ENCODE data around the gene AADAT. TPM values are rescaled to one million over a fixed set of nuclear protein-coding genes. Genes with fewer than 3 reads are reported as not detected.

Gene AADAT
- total RNA-seq, 1 donor from 2014 or later: 36.3 TPM

- Mint-ChIP-seq H3K27ac (no peak overlapping the region), H3K27me3 (ENCODE audit: low read depth) (no peaks in the 10 kb centered on the region), H3K36me3 (no peaks in the 10 kb centered on the region), H3K9me3 (no peaks in the 10 kb centered on the region), H3K4me3 (no peak overlapping the region), H3K4me1 (peaks cover 14% of the 10 kb centered on the region)
- no peak for DNase-seq (ENCODE audit: low spot score in 2 of 2, unreplicated experiment in 2 of 2)
- TF ChIP-seq, protein P1, sequence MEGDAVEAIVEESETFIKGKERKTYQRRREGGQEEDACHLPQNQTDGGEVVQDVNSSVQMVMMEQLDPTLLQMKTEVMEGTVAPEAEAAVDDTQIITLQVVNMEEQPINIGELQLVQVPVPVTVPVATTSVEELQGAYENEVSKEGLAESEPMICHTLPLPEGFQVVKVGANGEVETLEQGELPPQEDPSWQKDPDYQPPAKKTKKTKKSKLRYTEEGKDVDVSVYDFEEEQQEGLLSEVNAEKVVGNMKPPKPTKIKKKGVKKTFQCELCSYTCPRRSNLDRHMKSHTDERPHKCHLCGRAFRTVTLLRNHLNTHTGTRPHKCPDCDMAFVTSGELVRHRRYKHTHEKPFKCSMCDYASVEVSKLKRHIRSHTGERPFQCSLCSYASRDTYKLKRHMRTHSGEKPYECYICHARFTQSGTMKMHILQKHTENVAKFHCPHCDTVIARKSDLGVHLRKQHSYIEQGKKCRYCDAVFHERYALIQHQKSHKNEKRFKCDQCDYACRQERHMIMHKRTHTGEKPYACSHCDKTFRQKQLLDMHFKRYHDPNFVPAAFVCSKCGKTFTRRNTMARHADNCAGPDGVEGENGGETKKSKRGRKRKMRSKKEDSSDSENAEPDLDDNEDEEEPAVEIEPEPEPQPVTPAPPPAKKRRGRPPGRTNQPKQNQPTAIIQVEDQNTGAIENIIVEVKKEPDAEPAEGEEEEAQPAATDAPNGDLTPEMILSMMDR (IDR thresholded peaks at IDR 0.05; ENCODE audit: unreplicated experiment): no peak
These were observed 21.8 kb upstream of the AADAT start for GRCh38 chr4:170111546-170111945.

DNA sequence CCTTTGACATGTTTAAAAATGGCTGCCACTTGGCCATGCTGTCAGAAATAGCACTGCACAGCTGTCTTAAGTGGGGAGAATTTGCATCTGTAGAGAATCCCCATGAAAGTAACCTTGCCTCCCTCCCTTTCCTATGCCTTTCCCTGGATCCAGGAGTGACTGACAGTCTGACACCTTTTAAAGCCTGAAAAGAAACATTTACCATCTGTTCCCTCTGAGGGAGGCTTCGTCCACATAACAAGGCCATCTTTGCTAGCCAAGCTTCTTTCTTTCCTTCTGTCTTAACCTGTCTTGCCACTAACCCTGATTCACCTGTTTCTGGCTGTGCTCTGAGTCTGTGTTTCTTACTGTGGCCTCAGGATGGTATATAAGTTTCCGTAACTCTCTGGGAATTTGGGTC is 21.3 kb upstream of the AADAT start:
- Mint-ChIP-seq H3K36me3 (no peaks in the 10 kb centered on the region), H3K27me3 (ENCODE audit: low read depth) (no peaks in the 10 kb centered on the region), H3K27ac (no peak overlapping the region), H3K4me1 (peaks cover 14% of the 10 kb centered on the region), H3K9me3 (no peaks in the 10 kb centered on the region), H3K4me3 (no peak overlapping the region)
- TF ChIP-seq, protein P1 (IDR thresholded peaks at IDR 0.05; ENCODE audit: unreplicated experiment): no peak
- DNase-seq (ENCODE audit: low spot score in 2 of 2, unreplicated experiment in 2 of 2): no peak

- Mint-ChIP-seq H3K36me3 (no peaks in the 10 kb centered on the region), H3K4me3 (no peak overlapping the region), H3K27me3 (ENCODE audit: low read depth) (no peaks in the 10 kb centered on the region), H3K9me3 (no peaks in the 10 kb centered on the region), H3K4me1 (peaks cover 14% of the 10 kb centered on the region), H3K27ac (no peak overlapping the region)
- no peak for DNase-seq (ENCODE audit: low spot score in 2 of 2, unreplicated experiment in 2 of 2)
- TF ChIP-seq, protein P1 (IDR thresholded peaks at IDR 0.05; ENCODE audit: unreplicated experiment): no peak
These were observed 20.5 kb upstream of the AADAT start for GRCh38 chr4:170110285-170110672.

DNA sequence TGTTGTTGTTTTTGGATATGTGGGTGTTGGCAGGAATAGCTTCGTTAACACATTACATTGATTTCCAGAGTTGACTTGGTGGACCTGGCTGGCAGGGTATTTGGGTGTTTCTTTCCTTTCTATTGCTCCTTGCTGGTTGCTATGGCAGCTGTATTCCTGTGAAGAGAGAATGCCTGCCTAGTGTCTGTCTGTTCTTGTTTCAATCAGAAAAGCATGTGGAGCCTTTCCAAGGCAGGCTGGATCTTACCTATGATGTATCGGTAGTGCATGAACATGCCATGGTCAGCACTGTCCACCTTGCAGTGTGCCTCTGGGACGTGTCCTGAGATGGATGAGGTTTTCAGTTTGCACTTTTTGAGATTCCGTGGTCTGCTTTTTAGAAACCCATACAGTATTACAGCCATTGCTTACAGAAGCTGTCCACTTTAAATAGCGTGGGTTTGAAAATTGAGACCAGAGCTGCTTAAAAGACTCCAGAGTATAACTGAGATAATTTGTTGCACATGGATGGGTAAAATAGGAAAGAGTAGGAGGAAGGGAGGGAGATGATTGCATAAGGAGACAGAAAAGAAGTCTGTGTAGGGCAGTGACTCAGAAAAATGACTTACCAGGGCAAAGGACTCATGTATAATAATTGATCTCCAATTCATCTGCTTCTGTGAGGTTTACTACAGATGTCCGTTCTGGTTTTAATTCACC is 20.0 kb upstream of the AADAT start:
- no peaks in the 10 kb centered on the region for H3K27me3 Mint-ChIP-seq (ENCODE audit: low read depth)
- TF ChIP-seq, protein P1 (IDR thresholded peaks at IDR 0.05; ENCODE audit: unreplicated experiment): no peak
- peaks cover 14% of the 10 kb centered on the region for H3K4me1 Mint-ChIP-seq
- no peak overlapping the region for H3K4me3 Mint-ChIP-seq
- no peak for DNase-seq (ENCODE audit: low spot score in 2 of 2, unreplicated experiment in 2 of 2)
- no peaks in the 10 kb centered on the region for H3K9me3 Mint-ChIP-seq
- no peak overlapping the region for H3K27ac Mint-ChIP-seq
- H3K36me3 Mint-ChIP-seq: no peaks in the 10 kb centered on the region

DNA sequence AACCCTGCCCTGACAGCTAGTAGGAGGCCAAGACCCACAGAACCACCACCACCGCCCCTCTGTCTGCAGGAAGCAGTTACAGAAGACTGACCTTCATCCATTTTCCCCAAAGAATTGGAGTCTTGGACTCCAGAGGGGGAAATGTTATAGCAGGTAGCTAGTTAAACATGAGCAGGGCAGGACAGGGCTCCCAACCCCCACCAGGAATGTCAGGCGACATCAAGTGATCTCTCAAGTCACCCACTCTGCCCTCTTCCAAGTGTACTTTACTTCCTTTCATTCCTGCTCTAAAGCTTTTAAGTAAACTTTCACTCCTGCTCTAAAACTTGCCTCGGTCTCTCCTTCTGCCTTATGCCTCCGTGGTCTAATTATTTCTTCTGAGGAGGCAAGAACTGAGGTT is 17.1 kb upstream of the AADAT start:
- TF ChIP-seq, protein P1 (IDR thresholded peaks at IDR 0.05; ENCODE audit: unreplicated experiment): no peak
- DNase-seq (ENCODE audit: low spot score in 2 of 2, unreplicated experiment in 2 of 2): no peak
- Mint-ChIP-seq H3K9me3 (no peaks in the 10 kb centered on the region), H3K27me3 (ENCODE audit: low read depth) (no peaks in the 10 kb centered on the region), H3K4me3 (no peak overlapping the region), H3K27ac (no peak overlapping the region), H3K4me1 (peaks cover 14% of the 10 kb centered on the region), H3K36me3 (no peaks in the 10 kb centered on the region)
